Astrocyte (in vitro differentiated cells and primary cell): Measurements from ENCODE around the gene KCNMA1. TPM values are rescaled to one million over a fixed set of nuclear protein-coding genes. Genes with fewer than 3 reads are reported as not detected.

Experiments used
- DNase-seq: peaks from one replicate; pipeline ENCODE4 v3.0.0-alpha.2; 2010; ENCODE audit warnings: low read depth
- FAIRE-seq: peaks from 2 replicates; lab custom pipeline; 2011; peaks lifted over from hg19 to GRCh38; lab: Jason Lieb, UNC
- H2AFZ ChIP-seq: 2 replicates; pipeline ENCODE4 v1.6.0; 2012; ENCODE audit warnings: low read depth, low read length, inconsistent platforms
- H3K27ac ChIP-seq: 2 replicates; pipeline ENCODE4 v1.5.1; 2011; ENCODE audit warnings: low read depth, low read length, inconsistent platforms
- H3K27me3 ChIP-seq: 2 replicates; pipeline ENCODE4 v1.6.0; 2011; ENCODE audit warnings: low read length, inconsistent platforms; ENCODE audit not compliant: insufficient read depth
- H3K36me3 ChIP-seq: 2 replicates; pipeline ENCODE4 v1.5.1; 2011; ENCODE audit warnings: low read length, inconsistent platforms; ENCODE audit not compliant: insufficient read depth
- H3K4me1 ChIP-seq: 2 replicates; pipeline ENCODE4 v1.5.1; 2011; ENCODE audit warnings: low read length, inconsistent platforms; ENCODE audit not compliant: insufficient read depth
- H3K4me2 ChIP-seq: 2 replicates; pipeline ENCODE4 v1.6.0; 2012; ENCODE audit warnings: low read length, inconsistent platforms
- H3K4me3 ChIP-seq: 2 replicates; pipeline ENCODE4 v1.5.1; 2011; ENCODE audit warnings: low read depth, mild to moderate bottlenecking, low read length, inconsistent platforms; ENCODE audit not compliant: insufficient read depth
- H3K79me2 ChIP-seq: 2 replicates; pipeline ENCODE4 v1.6.0; 2012; ENCODE audit warnings: mild to moderate bottlenecking, low read length, inconsistent platforms; ENCODE audit not compliant: insufficient read depth
- H3K9ac ChIP-seq: 2 replicates; pipeline ENCODE4 v1.6.0; 2012; ENCODE audit warnings: mild to moderate bottlenecking, low read length, inconsistent platforms
- H3K9me3 ChIP-seq: 2 replicates; pipeline ENCODE4 v1.5.1; 2012; ENCODE audit warnings: low read depth, mild to moderate bottlenecking, low read length, inconsistent platforms; ENCODE audit not compliant: insufficient read depth
- H4K20me1 ChIP-seq: 2 replicates; pipeline ENCODE4 v1.6.0; 2012; ENCODE audit warnings: low read length, inconsistent platforms; ENCODE audit not compliant: insufficient read depth
- H3K27ac Mint-ChIP-seq: one replicate; pipeline ENCODE4 v1.8.0; 2021; ENCODE audit warnings: mild to moderate bottlenecking, mixed read lengths; ENCODE audit not compliant: unreplicated experiment
- H3K27me3 Mint-ChIP-seq: one replicate; pipeline ENCODE4 v1.8.0; 2021; ENCODE audit warnings: low read depth, mixed read lengths; ENCODE audit not compliant: unreplicated experiment
- H3K36me3 Mint-ChIP-seq: one replicate; pipeline ENCODE4 v1.8.0; 2021; ENCODE audit warnings: low read depth, mixed read lengths; ENCODE audit not compliant: unreplicated experiment
- H3K4me1 Mint-ChIP-seq: one replicate; pipeline ENCODE4 v1.8.0; 2021; ENCODE audit warnings: low read depth, mixed read lengths; ENCODE audit not compliant: unreplicated experiment
- H3K4me3 Mint-ChIP-seq: one replicate; pipeline ENCODE4 v1.8.0; 2021; ENCODE audit warnings: mild to moderate bottlenecking, moderate library complexity, mixed read lengths; ENCODE audit not compliant: unreplicated experiment
- H3K9me3 Mint-ChIP-seq: one replicate; pipeline ENCODE4 v1.8.0; 2021; ENCODE audit warnings: mild to moderate bottlenecking, mixed read lengths; ENCODE audit not compliant: unreplicated experiment
- CTCF ChIP-seq: IDR thresholded peaks from 2 replicates; pipeline ENCODE4 v1.5.1; 2011; ENCODE audit warnings: low read depth, mild to moderate bottlenecking, inconsistent platforms, low read length, moderate library complexity; ENCODE audit not compliant: insufficient read depth
- EZH2 ChIP-seq: IDR thresholded peaks from 2 replicates; pipeline ENCODE4 v1.6.1; 2012; ENCODE audit warnings: mild to moderate bottlenecking, low read length, inconsistent platforms; ENCODE audit not compliant: insufficient read depth
- total RNA-seq: library from RNA; stranded (reverse); gene quantifications from 2 replicates; pipeline ENCODE4 v1.2.1, GENCODE V29; 2021

Gene KCNMA1
- total RNA-seq, 1 donor from 2014 or later: 45.8 TPM

GRCh38 chr10:77231884-77232610 lies 405.6 kb downstream of the KCNMA1 start:
- no peaks in the 10 kb centered on the region for H3K36me3 ChIP-seq
- no peaks in the 10 kb centered on the region for H3K9me3 ChIP-seq
- H3K4me3 ChIP-seq: no peak overlapping the region
- TF ChIP-seq EZH2 (no peak), CTCF (no peak)
- H3K4me1 Mint-ChIP-seq: peaks cover 53% of the 10 kb centered on the region
- no peak overlapping the region for H3K27ac Mint-ChIP-seq
- H3K27me3 ChIP-seq: no peaks in the 10 kb centered on the region
- no peak overlapping the region for H3K4me2 ChIP-seq
- H3K9me3 Mint-ChIP-seq: peaks cover 3% of the 10 kb centered on the region
- no peak overlapping the region for H3K4me3 Mint-ChIP-seq
- no peak for FAIRE-seq
- H2AFZ ChIP-seq: no peak overlapping the region
- no peaks in the 10 kb centered on the region for H3K79me2 ChIP-seq
- DNase-seq: no peak
- H4K20me1 ChIP-seq: no peaks in the 10 kb centered on the region
- H3K9ac ChIP-seq: no peak overlapping the region
- H3K27me3 Mint-ChIP-seq: no peaks in the 10 kb centered on the region
- H3K27ac ChIP-seq: no peak overlapping the region
- H3K36me3 Mint-ChIP-seq: peaks cover 7% of the 10 kb centered on the region
- H3K4me1 ChIP-seq: peaks cover 10% of the 10 kb centered on the region

- H3K27ac ChIP-seq: no peak overlapping the region
- H3K4me1 Mint-ChIP-seq: peaks cover 54% of the 10 kb centered on the region
Observed at GRCh38 chr10:77231375-77231774, 406.2 kb downstream of the KCNMA1 start.

More at GRCh38 chr10:77231375-77231774, 406.2 kb downstream of the KCNMA1 start:
- DNase-seq (no peak), FAIRE-seq (no peak)
- H3K27ac Mint-ChIP-seq: peak overlapping the region; percentile 67
- no peak overlapping the region for H3K4me3 Mint-ChIP-seq
- Histone ChIP-seq H3K4me2 (no peak overlapping the region), H3K79me2 (no peaks in the 10 kb centered on the region), H2AFZ (no peak overlapping the region), H3K9ac (no peak overlapping the region), H3K27me3 (no peaks in the 10 kb centered on the region), H3K36me3 (no peaks in the 10 kb centered on the region), H3K4me1 (peaks cover 12% of the 10 kb centered on the region), H3K4me3 (no peak overlapping the region), H3K9me3 (no peaks in the 10 kb centered on the region), H4K20me1 (no peaks in the 10 kb centered on the region)
- peaks cover 3% of the 10 kb centered on the region for H3K9me3 Mint-ChIP-seq
- no peak for TF ChIP-seq EZH2
- TF ChIP-seq CTCF: no peak
- H3K27me3 Mint-ChIP-seq: no peaks in the 10 kb centered on the region
- H3K36me3 Mint-ChIP-seq: peaks cover 7% of the 10 kb centered on the region
